Measurements from ENCODE around the gene MYH10.

MYH10 gene

DNA sequence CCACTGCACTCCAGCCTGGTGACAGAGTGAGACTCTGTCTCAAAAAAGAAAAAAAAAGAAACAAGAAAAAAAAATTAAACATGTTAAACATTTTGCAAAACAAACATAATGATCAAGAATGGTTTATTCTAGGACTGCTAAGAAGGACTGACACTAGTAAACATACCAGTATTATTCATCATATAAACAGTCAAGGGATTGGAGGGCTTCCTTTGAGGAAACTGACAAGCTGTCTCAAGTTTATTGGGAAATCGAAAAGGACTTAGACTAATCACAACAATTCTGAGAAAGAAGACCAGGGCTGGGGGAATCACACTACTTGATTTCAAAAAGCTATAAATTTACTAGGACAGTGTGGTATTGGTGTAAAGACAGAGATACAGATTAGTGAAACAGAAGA lies 75.5 kb downstream of the MYH10 start:
- TF ChIP-seq MZF1 (tag by site-specific recombination; IDR thresholded peaks at IDR 0.05; ENCODE audit: borderline replicate concordance) (no peak), ZNF366 (tag by site-specific recombination; conservative IDR thresholded peaks at IDR 0.05) (no peak), ZNF624 (tag by site-specific recombination; IDR thresholded peaks at IDR 0.05) (no peak), ZNF558 (tag by site-specific recombination; IDR thresholded peaks at IDR 0.05) (no peak), KLF1 (tag by site-specific recombination; IDR thresholded peaks at IDR 0.05) (no peak), ZNF596 (tag by site-specific recombination; IDR thresholded peaks at IDR 0.05) (no peak), ZNF48 (tag by site-specific recombination; IDR thresholded peaks at IDR 0.05) (no peak), ZBTB17 (tag by site-specific recombination; IDR thresholded peaks at IDR 0.05) (no peak), ZNF423 (tag by site-specific recombination; IDR thresholded peaks at IDR 0.05) (no peak), ZNF548 (tag by site-specific recombination; IDR thresholded peaks at IDR 0.05) (no peak), ZNF518A (tag by site-specific recombination; conservative IDR thresholded peaks at IDR 0.05; ENCODE audit: low read depth) (no peak), ZNF610 (tag by site-specific recombination; IDR thresholded peaks at IDR 0.05; ENCODE audit: borderline replicate concordance) (no peak), ZNF23 (tag by site-specific recombination; IDR thresholded peaks at IDR 0.05; ENCODE audit: borderline replicate concordance) (no peak), ZNF785 (tag by site-specific recombination; IDR thresholded peaks at IDR 0.05) (no peak)
- TF ChIP-seq, protein P1, sequence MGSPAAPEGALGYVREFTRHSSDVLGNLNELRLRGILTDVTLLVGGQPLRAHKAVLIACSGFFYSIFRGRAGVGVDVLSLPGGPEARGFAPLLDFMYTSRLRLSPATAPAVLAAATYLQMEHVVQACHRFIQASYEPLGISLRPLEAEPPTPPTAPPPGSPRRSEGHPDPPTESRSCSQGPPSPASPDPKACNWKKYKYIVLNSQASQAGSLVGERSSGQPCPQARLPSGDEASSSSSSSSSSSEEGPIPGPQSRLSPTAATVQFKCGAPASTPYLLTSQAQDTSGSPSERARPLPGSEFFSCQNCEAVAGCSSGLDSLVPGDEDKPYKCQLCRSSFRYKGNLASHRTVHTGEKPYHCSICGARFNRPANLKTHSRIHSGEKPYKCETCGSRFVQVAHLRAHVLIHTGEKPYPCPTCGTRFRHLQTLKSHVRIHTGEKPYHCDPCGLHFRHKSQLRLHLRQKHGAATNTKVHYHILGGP (tag by site-specific recombination; IDR thresholded peaks at IDR 0.05) = no peak
- TF ChIP-seq, protein P2, sequence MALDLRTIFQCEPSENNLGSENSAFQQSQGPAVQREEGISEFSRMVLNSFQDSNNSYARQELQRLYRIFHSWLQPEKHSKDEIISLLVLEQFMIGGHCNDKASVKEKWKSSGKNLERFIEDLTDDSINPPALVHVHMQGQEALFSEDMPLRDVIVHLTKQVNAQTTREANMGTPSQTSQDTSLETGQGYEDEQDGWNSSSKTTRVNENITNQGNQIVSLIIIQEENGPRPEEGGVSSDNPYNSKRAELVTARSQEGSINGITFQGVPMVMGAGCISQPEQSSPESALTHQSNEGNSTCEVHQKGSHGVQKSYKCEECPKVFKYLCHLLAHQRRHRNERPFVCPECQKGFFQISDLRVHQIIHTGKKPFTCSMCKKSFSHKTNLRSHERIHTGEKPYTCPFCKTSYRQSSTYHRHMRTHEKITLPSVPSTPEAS (tag by site-specific recombination; IDR thresholded peaks at IDR 0.05) = no peak
- TF ChIP-seq, protein P3, sequence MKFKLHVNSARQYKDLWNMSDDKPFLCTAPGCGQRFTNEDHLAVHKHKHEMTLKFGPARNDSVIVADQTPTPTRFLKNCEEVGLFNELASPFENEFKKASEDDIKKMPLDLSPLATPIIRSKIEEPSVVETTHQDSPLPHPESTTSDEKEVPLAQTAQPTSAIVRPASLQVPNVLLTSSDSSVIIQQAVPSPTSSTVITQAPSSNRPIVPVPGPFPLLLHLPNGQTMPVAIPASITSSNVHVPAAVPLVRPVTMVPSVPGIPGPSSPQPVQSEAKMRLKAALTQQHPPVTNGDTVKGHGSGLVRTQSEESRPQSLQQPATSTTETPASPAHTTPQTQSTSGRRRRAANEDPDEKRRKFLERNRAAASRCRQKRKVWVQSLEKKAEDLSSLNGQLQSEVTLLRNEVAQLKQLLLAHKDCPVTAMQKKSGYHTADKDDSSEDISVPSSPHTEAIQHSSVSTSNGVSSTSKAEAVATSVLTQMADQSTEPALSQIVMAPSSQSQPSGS (tag by site-specific recombination; IDR thresholded peaks at IDR 0.05; ENCODE audit: low read depth) = no peak
- H3K4me3 ChIP-seq (ENCODE audit: low read depth, low read length) = no peak overlapping the region
- no peaks in the 10 kb centered on the region for H3K9me3 ChIP-seq (ENCODE audit: control insufficient read depth, insufficient read depth, low read depth, low read length)
- ChIA-PET POLR2A (no interaction called here), CTCF (interaction anchor here (1.0 kb wide), 1 partner anchor 191 kb away, joined by 3 read pairs; no protein-coding TSS in a partner anchor)
- H3K36me3 ChIP-seq (ENCODE audit: control insufficient read depth in 2 of 2, insufficient read depth in 1 of 2, low read length in 2 of 2) = peaks cover 35 to 46% of the 10 kb centered on the region in 2 experiments
- no peak overlapping the region for H3K27ac ChIP-seq (ENCODE audit: extremely low read depth, low read depth, low read length)
- 0 out of 2 replicates have a peak, but pooled peaks cover 10% of the 10 kb centered on the region for H3K4me1 ChIP-seq (ENCODE audit: control insufficient read depth, insufficient read depth, low read length)
